Measurements from ENCODE around the gene PCDHB6.
"Not testable (repeated sequence)": the region's sequence is repeated elsewhere in the genome, so short reads cannot be mapped to it uniquely, and the experiment has no call there.

Gene PCDHB6

GRCh38 chr5:141127305-141127704 lies 22.6 kb upstream of the PCDHB6 start:
- Histone ChIP-seq H3K27ac (ENCODE audit: low read length) (no peak overlapping the region), H3K4me2 (ENCODE audit: low read length) (no peak overlapping the region), H3K9me3 (ENCODE audit: insufficient read depth, low read length) (no peaks in the 10 kb centered on the region), H3K27me3 (ENCODE audit: low read depth, low read length) (no peaks in the 10 kb centered on the region), H3K4me3 (ENCODE audit: low read length) (no peak overlapping the region), H3K4me1 (ENCODE audit: low read length) (no peaks in the 10 kb centered on the region), H3K79me2 (ENCODE audit: low read length) (no peaks in the 10 kb centered on the region), H2AFZ (ENCODE audit: low read depth, low read length) (no peak overlapping the region), H3K9ac (ENCODE audit: low read length) (no peak overlapping the region), H4K20me1 (ENCODE audit: insufficient read depth, low read length) (no peaks in the 10 kb centered on the region), H3K36me3 (replicated peaks; ENCODE audit: low read depth, low read length) (no peaks in the 10 kb centered on the region)
- no peak for TF ChIP-seq EZH2phosphoT487 (IDR thresholded peaks at IDR 0.05; ENCODE audit: low read depth)
- TF ChIP-seq, protein P1, sequence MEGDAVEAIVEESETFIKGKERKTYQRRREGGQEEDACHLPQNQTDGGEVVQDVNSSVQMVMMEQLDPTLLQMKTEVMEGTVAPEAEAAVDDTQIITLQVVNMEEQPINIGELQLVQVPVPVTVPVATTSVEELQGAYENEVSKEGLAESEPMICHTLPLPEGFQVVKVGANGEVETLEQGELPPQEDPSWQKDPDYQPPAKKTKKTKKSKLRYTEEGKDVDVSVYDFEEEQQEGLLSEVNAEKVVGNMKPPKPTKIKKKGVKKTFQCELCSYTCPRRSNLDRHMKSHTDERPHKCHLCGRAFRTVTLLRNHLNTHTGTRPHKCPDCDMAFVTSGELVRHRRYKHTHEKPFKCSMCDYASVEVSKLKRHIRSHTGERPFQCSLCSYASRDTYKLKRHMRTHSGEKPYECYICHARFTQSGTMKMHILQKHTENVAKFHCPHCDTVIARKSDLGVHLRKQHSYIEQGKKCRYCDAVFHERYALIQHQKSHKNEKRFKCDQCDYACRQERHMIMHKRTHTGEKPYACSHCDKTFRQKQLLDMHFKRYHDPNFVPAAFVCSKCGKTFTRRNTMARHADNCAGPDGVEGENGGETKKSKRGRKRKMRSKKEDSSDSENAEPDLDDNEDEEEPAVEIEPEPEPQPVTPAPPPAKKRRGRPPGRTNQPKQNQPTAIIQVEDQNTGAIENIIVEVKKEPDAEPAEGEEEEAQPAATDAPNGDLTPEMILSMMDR (IDR thresholded peaks at IDR 0.05; ENCODE audit: low read depth, low read length): no peak

DNA sequence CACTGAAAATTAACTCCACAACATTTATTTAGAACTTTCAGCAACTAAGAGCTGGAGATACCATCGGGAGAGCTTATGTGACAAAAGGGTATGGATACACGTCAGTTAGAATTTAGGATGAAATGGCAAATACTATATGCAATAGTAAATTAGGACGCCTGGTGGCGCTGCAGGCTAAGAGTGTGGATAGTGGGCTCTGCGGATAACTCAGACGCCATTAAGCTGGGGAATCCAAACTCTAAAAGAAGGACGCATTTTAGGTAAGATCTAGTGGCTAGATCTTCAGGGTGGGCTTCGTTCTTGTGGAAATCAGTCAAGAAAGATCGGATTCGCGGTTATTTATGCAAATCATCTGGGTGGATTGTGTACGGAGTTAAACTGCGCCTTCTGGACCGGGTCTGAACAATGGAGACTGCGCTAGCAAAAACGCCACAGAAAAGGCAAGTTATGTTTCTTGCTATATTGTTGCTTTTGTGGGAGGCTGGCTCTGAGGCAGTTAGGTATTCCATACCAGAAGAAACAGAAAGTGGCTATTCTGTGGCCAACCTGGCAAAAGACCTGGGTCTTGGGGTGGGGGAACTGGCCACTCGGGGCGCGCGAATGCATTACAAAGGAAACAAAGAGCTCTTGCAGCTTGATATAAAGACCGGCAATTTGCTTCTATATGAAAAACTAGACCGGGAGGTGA lies 14.7 kb upstream of the PCDHB6 start, which contains the start of gene PCDHB5:
Gene PCDHB5 (plus strand): TSS at position 177 of the 688 bp plus-strand sequence. CDS start 229 bp downstream, at position 406.
- no peaks in the 10 kb centered on the region for H4K20me1 ChIP-seq (ENCODE audit: insufficient read depth, low read length)
- no peak within 1 kb of the TSS for H3K4me2 ChIP-seq (ENCODE audit: low read length)

DNA sequence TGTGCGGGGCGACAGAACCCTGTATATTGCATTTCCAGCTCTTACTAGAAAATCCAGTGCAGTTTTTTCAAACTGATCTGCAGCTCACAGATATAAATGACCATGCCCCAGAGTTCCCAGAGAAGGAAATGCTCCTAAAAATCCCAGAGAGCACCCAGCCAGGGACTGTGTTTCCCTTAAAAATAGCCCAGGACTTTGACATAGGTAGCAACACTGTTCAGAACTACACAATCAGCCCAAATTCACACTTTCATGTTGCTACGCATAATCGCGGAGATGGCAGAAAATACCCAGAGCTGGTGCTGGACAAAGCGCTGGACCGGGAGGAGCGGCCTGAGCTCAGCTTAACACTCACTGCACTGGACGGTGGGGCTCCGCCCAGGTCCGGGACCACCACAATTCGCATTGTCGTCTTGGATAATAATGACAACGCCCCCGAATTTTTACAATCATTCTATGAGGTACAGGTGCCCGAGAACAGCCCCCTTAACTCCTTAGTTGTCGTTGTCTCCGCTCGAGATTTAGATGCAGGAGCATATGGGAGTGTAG lies 14.1 kb upstream of the PCDHB6 start:
- Histone ChIP-seq H3K79me2 (ENCODE audit: low read length) (no peaks in the 10 kb centered on the region), H3K36me3 (replicated peaks; ENCODE audit: low read depth, low read length) (no peaks in the 10 kb centered on the region), H3K27me3 (ENCODE audit: low read depth, low read length) (no peaks in the 10 kb centered on the region), H3K4me3 (ENCODE audit: low read length) (no peak overlapping the region), H3K9me3 (ENCODE audit: insufficient read depth, low read length) (no peaks in the 10 kb centered on the region), H3K27ac (ENCODE audit: low read length) (no peak overlapping the region), H3K9ac (ENCODE audit: low read length) (no peak overlapping the region), H3K4me2 (ENCODE audit: low read length) (no peak overlapping the region), H2AFZ (ENCODE audit: low read depth, low read length) (no peak overlapping the region), H3K4me1 (ENCODE audit: low read length) (no peaks in the 10 kb centered on the region), H4K20me1 (ENCODE audit: insufficient read depth, low read length) (no peaks in the 10 kb centered on the region)
- no peak for TF ChIP-seq EZH2phosphoT487 (IDR thresholded peaks at IDR 0.05; ENCODE audit: low read depth)
- TF ChIP-seq, protein P1 (IDR thresholded peaks at IDR 0.05; ENCODE audit: low read depth, low read length): no peak

More for the DNA sequence above, 14.7 kb upstream of the PCDHB6 start, which contains the start of gene PCDHB5:
- Histone ChIP-seq H3K27ac (ENCODE audit: low read length) (no peak within 1 kb of the TSS), H3K36me3 (replicated peaks; ENCODE audit: low read depth, low read length) (no peaks in the 10 kb centered on the region), H3K9ac (ENCODE audit: low read length) (no peak within 1 kb of the TSS), H2AFZ (ENCODE audit: low read depth, low read length) (no peak within 1 kb of the TSS), H3K4me1 (ENCODE audit: low read length) (no peaks in the 10 kb centered on the region), H3K79me2 (ENCODE audit: low read length) (no peaks in the 10 kb centered on the region), H3K27me3 (ENCODE audit: low read depth, low read length) (no peaks in the 10 kb centered on the region), H3K4me3 (ENCODE audit: low read length) (no peak within 1 kb of the TSS), H3K9me3 (ENCODE audit: insufficient read depth, low read length) (no peaks in the 10 kb centered on the region)
- TF ChIP-seq, protein P1 (IDR thresholded peaks at IDR 0.05; ENCODE audit: low read depth, low read length): no peak
- TF ChIP-seq EZH2phosphoT487 (IDR thresholded peaks at IDR 0.05; ENCODE audit: low read depth): no peak

GRCh38 chr5:141137346-141137745 lies 12.5 kb upstream of the PCDHB6 start:
- not testable (repeated sequence) for H3K4me3 ChIP-seq (ENCODE audit: low read length); H3K27me3 ChIP-seq (ENCODE audit: low read depth, low read length); H4K20me1 ChIP-seq (ENCODE audit: insufficient read depth, low read length); H2AFZ ChIP-seq (ENCODE audit: low read depth, low read length); H3K9ac ChIP-seq (ENCODE audit: low read length); H3K36me3 ChIP-seq (replicated peaks; ENCODE audit: low read depth, low read length); H3K27ac ChIP-seq (ENCODE audit: low read length); H3K4me1 ChIP-seq (ENCODE audit: low read length); H3K4me2 ChIP-seq (ENCODE audit: low read length); H3K9me3 ChIP-seq (ENCODE audit: insufficient read depth, low read length); H3K79me2 ChIP-seq (ENCODE audit: low read length)
